Breast epithelium (tissue), 4 donors: ENCODE data around the gene ABCE1. TPM values are rescaled to one million over a fixed set of nuclear protein-coding genes. Genes with fewer than 3 reads are reported as not detected.
"Not testable (repeated sequence)": the region's sequence is repeated elsewhere in the genome, so short reads cannot be mapped to it uniquely, and the experiment has no call there.

ENCODE experiments used
- DNase-seq, 2 donors: peaks; one replicate each; pipeline ENCODE4 v3.0.0-alpha.2; 2019; ENCODE audit warnings: low spot score in 2 of 2
- H3K27ac ChIP-seq, 2 donors: fragments of 200-600 bp; sonication (generic) in 1 of 2; one replicate each; pipeline ENCODE4 v1.5.1; 2016 to 2019; ENCODE audit warnings: mild to moderate bottlenecking in 1 of 2
- H3K27me3 ChIP-seq, 2 donors: fragments of 200-600 bp; sonication (generic) in 1 of 2; one replicate each; pipeline versions ENCODE4 v1.5.1 to v1.6.0; 2017 to 2019; ENCODE audit warnings: control low read depth in 1 of 2, mild to moderate bottlenecking in 1 of 2
- H3K36me3 ChIP-seq: fragments of 200-600 bp; one replicate; pipeline ENCODE4 v1.5.1; 2019
- H3K4me1 ChIP-seq, 2 donors: fragments of 200-600 bp; sonication (generic); one replicate each; pipeline ENCODE4 v1.5.1; 2016 to 2019; ENCODE audit warnings: control low read depth in 1 of 2
- H3K4me3 ChIP-seq, 3 donors: fragments of 200-600 bp; sonication (generic); 1 replicate in 2 of 3; 2 replicates in 1 of 3; pipeline ENCODE4 v1.5.1; 2016 to 2019; ENCODE audit warnings: mild to moderate bottlenecking in 3 of 3, moderate library complexity in 2 of 3
- H3K9me3 ChIP-seq, 2 donors: fragments of 200-600 bp; sonication (generic) in 1 of 2; one replicate each; pipeline ENCODE4 v1.5.1; 2016 to 2019; ENCODE audit warnings: control low read depth in 1 of 2
- POLR2A ChIP-seq: fragments of 450-650 bp; IDR thresholded peaks from one replicate; pipeline ENCODE4 v1.6.1; 2016; ENCODE audit warnings: antibody characterized with exemption, mild to moderate bottlenecking, moderate library complexity
- POLR2AphosphoS5 ChIP-seq, 3 donors: sonication (generic); formaldehyde crosslinking; IDR thresholded peaks; one replicate each; pipeline ENCODE4 v1.6.1; 2017; ENCODE audit warnings: antibody characterized with exemption in 3 of 3
- intact Hi-C: fragments of 100-400 bp; cut with DNase I; formaldehyde crosslinking; loops from one replicate; pipeline ENCODE4 v1.15.1; 2023; ENCODE audit warnings: low total_unique reads
- total RNA-seq, 3 donors: library from RNA; depleted of rRNA; stranded (reverse); fragments of >200 nt; gene quantifications; one replicate each; pipeline ENCODE4 v1.1.0, GENCODE V29; 2016
- TF ChIP-seq, protein P1 (sequence below), 3 donors: fragments of 450-650 bp; IDR thresholded peaks; one replicate each; pipeline ENCODE4 v1.5.1; 2016 to 2017; ENCODE audit warnings: antibody characterized with exemption in 3 of 3, mild to moderate bottlenecking in 3 of 3, moderate library complexity in 3 of 3

The ABCE1 gene
- total RNA-seq, 3 donors from 2014 or later, result 56.8 to 85.2 (median 78.0) TPM

- Histone ChIP-seq H3K4me1 (no peaks in the 10 kb centered on the region), H3K9me3 (no peaks in the 10 kb centered on the region), H3K27me3 (no peaks in the 10 kb centered on the region), H3K36me3 (no peaks in the 10 kb centered on the region), H3K27ac (no peak overlapping the region), H3K4me3 (no peak overlapping the region)
- intact Hi-C loops, result no loop called here
- DNase-seq, result no peak
- TF ChIP-seq, protein P1, sequence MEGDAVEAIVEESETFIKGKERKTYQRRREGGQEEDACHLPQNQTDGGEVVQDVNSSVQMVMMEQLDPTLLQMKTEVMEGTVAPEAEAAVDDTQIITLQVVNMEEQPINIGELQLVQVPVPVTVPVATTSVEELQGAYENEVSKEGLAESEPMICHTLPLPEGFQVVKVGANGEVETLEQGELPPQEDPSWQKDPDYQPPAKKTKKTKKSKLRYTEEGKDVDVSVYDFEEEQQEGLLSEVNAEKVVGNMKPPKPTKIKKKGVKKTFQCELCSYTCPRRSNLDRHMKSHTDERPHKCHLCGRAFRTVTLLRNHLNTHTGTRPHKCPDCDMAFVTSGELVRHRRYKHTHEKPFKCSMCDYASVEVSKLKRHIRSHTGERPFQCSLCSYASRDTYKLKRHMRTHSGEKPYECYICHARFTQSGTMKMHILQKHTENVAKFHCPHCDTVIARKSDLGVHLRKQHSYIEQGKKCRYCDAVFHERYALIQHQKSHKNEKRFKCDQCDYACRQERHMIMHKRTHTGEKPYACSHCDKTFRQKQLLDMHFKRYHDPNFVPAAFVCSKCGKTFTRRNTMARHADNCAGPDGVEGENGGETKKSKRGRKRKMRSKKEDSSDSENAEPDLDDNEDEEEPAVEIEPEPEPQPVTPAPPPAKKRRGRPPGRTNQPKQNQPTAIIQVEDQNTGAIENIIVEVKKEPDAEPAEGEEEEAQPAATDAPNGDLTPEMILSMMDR (IDR thresholded peaks at IDR 0.05), result no peak
- no peak for TF ChIP-seq POLR2A
- TF ChIP-seq POLR2AphosphoS5 (IDR thresholded peaks at IDR 0.05), result no peak
Observed at GRCh38 chr4:145125396-145125795, 27.3 kb downstream of the ABCE1 start.

- DNase-seq, result no peak
Observed at GRCh38 chr4:145130130-145130529, 32.0 kb downstream of the ABCE1 start.

DNA sequence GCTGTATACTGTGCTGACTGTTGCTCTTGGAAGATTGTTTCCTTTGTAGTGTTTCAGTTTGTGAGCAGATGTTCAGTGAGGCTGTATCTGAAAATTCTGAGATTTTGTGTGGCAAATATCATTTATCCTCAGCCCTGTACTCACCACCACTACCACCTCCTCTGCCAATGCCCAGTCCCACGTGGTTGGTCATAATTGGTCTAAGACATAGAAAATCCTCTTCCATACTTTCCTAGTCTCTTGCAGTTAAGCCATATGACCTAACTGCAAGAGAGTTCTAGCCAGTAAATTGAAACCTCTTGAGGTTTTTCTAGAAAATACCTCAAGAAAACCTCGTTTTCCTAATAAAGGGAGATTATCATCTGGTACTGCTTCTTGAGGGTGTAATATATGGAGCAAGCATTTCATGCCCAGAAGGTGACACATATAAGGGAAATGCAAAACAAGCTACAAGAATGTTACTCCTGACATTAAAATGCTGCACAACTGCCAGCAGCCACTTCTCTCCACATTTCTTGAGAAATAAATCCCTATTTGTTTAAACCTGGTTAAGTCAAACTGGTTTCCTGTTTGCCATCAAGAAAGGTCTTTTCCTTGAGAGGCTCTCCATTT, 32.8 kb downstream of the ABCE1 start:
- Histone ChIP-seq H3K36me3 (no peaks in the 10 kb centered on the region), H3K4me3 (no peak overlapping the region), H3K27me3 (no peaks in the 10 kb centered on the region), H3K27ac (no peak overlapping the region), H3K9me3 (no peaks in the 10 kb centered on the region), H3K4me1 (no peaks in the 10 kb centered on the region)
- DNase-seq, result no peak
- intact Hi-C loops, result no loop called here
- TF ChIP-seq POLR2AphosphoS5 (IDR thresholded peaks at IDR 0.05), result no peak

More at GRCh38 chr4:145130130-145130529, 32.0 kb downstream of the ABCE1 start:
- Histone ChIP-seq H3K36me3 (no peaks in the 10 kb centered on the region), H3K27ac (no peak overlapping the region), H3K9me3 (no peaks in the 10 kb centered on the region), H3K4me1 (no peaks in the 10 kb centered on the region), H3K4me3 (no peak overlapping the region), H3K27me3 (no peaks in the 10 kb centered on the region)
- intact Hi-C loops, result no loop called here
- TF ChIP-seq POLR2AphosphoS5 (IDR thresholded peaks at IDR 0.05) (no peak), POLR2A (no peak)
- TF ChIP-seq, protein P1 (IDR thresholded peaks at IDR 0.05), result no peak

- H3K4me1 ChIP-seq, result no peaks in the 10 kb centered on the region
- no peak overlapping the region for H3K4me3 ChIP-seq
- H3K36me3 ChIP-seq, result no peaks in the 10 kb centered on the region
- H3K9me3 ChIP-seq, result no peaks in the 10 kb centered on the region
- DNase-seq, result no peak
- TF ChIP-seq POLR2A, result no peak
- TF ChIP-seq POLR2AphosphoS5 (IDR thresholded peaks at IDR 0.05), result no peak
- TF ChIP-seq, protein P1 (IDR thresholded peaks at IDR 0.05), result no peak
- H3K27ac ChIP-seq, result no peak overlapping the region
- intact Hi-C loops, result no loop called here
- no peaks in the 10 kb centered on the region for H3K27me3 ChIP-seq
Observed at GRCh38 chr4:145131848-145132247, 33.7 kb downstream of the ABCE1 start.

DNA sequence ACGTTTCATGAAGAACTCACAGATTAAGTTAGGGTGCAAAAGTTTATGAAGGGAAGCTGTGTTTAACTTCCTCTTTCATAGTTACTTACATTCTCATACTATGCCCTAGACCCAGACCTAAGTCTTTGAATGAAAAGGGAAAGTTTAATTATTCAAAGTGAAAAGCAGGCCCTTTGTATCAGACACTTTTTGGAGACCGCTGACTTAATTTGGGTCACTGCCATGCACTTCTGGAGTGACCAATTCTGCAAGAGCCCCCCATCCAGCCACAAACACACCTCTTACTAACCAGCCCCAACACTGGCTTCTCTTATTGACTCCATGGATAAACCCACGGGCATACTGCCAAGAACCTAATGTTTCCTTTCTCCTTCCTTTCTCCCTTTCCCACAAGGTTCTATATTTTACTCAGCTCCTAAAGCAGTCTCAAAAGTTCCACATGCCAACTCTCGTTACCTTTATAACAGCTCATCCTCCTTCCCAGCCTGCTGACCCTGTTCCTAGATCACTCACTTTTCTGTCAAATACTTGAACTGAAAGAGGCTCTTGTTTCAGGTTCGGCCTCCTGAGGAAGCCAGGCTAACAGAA, 34.5 kb downstream of the ABCE1 start:
- Histone ChIP-seq H3K4me3 (no peak overlapping the region), H3K27me3 (no peaks in the 10 kb centered on the region), H3K9me3 (no peaks in the 10 kb centered on the region), H3K4me1 (no peaks in the 10 kb centered on the region), H3K36me3 (no peaks in the 10 kb centered on the region), H3K27ac (no peak overlapping the region)
- intact Hi-C loops, result no loop called here
- DNase-seq, result no peak
- TF ChIP-seq, protein P1 (IDR thresholded peaks at IDR 0.05), result no peak
- TF ChIP-seq POLR2A, result no peak
- TF ChIP-seq POLR2AphosphoS5 (IDR thresholded peaks at IDR 0.05), result no peak

GRCh38 chr4:145136219-145136618, 38.1 kb downstream of the ABCE1 start:
- DNase-seq, intact Hi-C loops, H3K36me3 ChIP-seq: not testable (repeated sequence)

More at GRCh38 chr4:145136219-145136618, 38.1 kb downstream of the ABCE1 start:
- H3K27me3 ChIP-seq, H3K9me3 ChIP-seq, H3K27ac ChIP-seq, H3K4me3 ChIP-seq, H3K4me1 ChIP-seq: not testable (repeated sequence)
